Smooth muscle cell of bladder (primary cell): ENCODE results near the gene MTA3. TPM values are rescaled to one million over a fixed set of nuclear protein-coding genes. Genes with fewer than 3 reads are reported as not detected.

Experiments
- total RNA-seq: library from RNA; depleted of rRNA; stranded (reverse); fragments of >200 nt; gene quantifications from 2 replicates; pipeline ENCODE4 v1.2.3, GENCODE V29; 2014

The MTA3 gene
- total RNA-seq, result 25.4 and 26.5 TPM in 2 replicates

DNA sequence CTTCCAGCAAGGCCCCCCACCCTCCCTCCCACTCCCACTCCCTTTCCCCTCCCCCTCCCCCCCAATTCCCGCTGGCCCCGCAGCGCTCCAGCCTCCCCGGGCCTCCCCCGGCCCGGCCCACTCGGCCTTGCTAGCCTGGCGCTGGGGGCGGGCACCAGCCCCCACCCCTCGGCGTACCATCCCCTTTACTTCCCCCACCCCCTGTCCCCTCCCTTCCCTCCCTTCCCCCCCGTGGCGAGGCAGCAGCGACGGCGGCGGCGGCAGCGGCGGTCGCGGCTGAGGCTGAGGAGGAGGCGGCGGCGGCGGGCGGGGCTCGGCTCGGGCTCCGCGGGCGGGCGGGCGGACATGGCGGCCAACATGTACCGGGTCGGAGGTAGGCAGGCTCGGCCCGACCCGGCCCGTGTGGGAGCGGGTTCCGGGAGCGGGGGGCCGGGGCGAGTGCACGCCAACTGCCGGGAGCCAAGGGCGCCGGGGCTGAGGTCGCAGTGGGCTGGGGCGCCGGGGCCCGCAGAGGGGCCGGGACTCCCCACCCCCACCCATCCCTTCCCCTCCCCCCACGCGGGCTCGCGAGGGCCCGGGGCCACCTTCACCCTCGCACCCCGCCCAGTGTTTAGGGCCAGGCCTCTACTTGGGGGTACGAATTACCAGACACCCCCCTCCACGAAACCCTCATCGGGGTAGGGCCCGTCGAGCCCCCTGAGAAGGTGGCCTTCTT, at the start of gene MTA3:
Gene MTA3 (plus strand): TSS at position 232 of the 715 bp plus-strand sequence. CDS start 114 bp downstream, at position 346.

DNA sequence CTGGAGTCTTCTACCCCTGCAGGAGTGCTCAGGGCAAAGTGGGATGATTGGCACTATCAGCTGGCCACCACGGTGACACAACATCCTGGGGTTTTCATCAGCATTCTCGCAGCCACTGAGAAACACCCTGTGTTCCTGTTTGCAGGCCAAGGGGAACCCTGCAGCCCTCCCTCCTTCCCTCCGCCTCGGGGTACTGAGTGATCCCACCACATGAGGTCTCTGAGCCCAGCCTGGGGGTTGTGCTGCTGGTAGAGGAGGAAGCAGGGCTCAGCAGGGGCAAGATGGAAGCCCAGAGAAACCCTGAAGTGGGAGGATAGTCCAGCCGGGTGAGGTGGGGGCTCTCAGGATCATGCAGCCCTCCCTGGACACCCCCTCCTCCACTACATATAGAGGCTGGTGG, 195.7 kb downstream of the MTA3 start, which contains the start of gene OXER1:
Gene OXER1 (minus strand): TSS at position 40 of the 400 bp plus-strand sequence. CDS start 73 bp downstream, outside the sequence.

DNA sequence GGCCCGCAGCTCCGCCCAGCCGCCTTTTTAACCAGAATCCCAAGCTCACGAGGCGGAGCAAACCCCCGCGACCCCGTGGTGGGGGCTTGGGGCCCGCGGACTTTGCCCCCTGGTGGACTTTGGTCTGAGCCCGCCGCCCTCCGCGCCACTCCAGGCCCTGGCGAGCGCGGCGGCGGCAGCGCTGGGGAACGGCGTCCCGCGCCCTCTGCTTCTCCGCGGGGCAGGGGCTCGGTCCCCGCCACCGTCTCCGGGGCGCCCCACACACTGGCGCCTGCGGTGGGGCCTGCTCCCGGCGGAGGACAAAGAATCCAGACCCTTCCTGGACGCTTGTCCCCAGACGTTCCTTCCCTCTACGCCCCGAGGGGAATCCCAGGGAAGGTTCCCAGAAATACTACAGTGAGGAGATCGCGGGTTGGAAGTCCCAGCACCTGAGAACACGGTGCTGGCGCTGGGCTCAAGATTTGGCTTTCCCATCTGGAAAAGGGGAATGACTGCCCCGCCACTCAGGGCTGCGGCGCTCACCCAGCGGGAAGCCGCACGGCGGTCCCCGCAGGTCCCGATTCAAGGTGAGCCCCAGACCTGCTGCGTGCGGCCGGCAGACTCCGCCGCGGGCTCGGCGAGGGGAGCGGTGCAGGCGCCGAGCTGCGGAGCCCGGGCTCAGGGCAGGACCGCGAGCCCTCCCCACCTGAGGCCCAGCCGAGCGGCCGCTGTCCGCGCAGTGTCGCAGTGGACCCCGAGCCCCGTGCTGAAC, 224.3 kb downstream of the MTA3 start, which contains the start of gene HAAO:
Gene HAAO (minus strand): TSS at position 1 of the 751 bp plus-strand sequence. CDS start 47 bp downstream, outside the sequence.

Other genes with a start within 250 kb of the MTA3 start
- gene COX7A2L, start 207.4 kb upstream of the MTA3 start, total RNA-seq, result 213 and 219 TPM in 2 replicates
- gene KCNG3, start 74.7 kb upstream of the MTA3 start, total RNA-seq, result under 0.01 TPM in 1 of 2 replicates, not detected in the other
- under 0.01 TPM in 1 of 2 replicates, not detected in the other for gene OXER1, start 195.5 kb downstream of the MTA3 start, total RNA-seq
- 0.46 and 1.8 TPM in 2 replicates for gene HAAO, start 224.0 kb downstream of the MTA3 start, total RNA-seq